WERI-Rb-1 (cell line): Measurements from ENCODE around the gene ADGRG1.
"Not testable (repeated sequence)": the region's sequence is repeated elsewhere in the genome, so short reads cannot be mapped to it uniquely, and the experiment has no call there.

Source experiments
- DNase-seq: peaks from one replicate; pipeline ENCODE4 v3.0.0-alpha.2; 2020
- H3K27ac ChIP-seq: fragments of 250-450 bp; sonication (Bioruptor Pico); 2 replicates; pipeline ENCODE4 v1.5.1; 2020; ENCODE audit warnings: mild to moderate bottlenecking, moderate library complexity
- H3K27me3 ChIP-seq: fragments of 250-450 bp; sonication (Bioruptor Pico); 2 replicates; pipeline ENCODE4 v1.5.1; 2021; ENCODE audit warnings: mild to moderate bottlenecking, low read depth, moderate library complexity; ENCODE audit not compliant: insufficient read depth, severe bottlenecking
- H3K36me3 ChIP-seq: fragments of 250-450 bp; sonication (Bioruptor Pico); 2 replicates; pipeline ENCODE4 v1.5.1; 2020; ENCODE audit warnings: mild to moderate bottlenecking, moderate library complexity
- H3K4me3 ChIP-seq: 2 replicates; pipeline ENCODE4 v1.5.1; 2011; ENCODE audit warnings: low read depth, mild to moderate bottlenecking, control low read depth, low read length
- H3K9me3 ChIP-seq: fragments of 250-450 bp; sonication (Bioruptor Pico); 2 replicates; pipeline ENCODE4 v1.5.1; 2021; ENCODE audit warnings: mild to moderate bottlenecking, moderate library complexity; ENCODE audit not compliant: severe bottlenecking
- TF ChIP-seq, protein P1 (sequence below): IDR thresholded peaks from 2 replicates; pipeline ENCODE4 v1.5.1; 2011; ENCODE audit warnings: low read depth, mild to moderate bottlenecking, control low read depth, inconsistent platforms, low read length

ADGRG1 gene

DNA sequence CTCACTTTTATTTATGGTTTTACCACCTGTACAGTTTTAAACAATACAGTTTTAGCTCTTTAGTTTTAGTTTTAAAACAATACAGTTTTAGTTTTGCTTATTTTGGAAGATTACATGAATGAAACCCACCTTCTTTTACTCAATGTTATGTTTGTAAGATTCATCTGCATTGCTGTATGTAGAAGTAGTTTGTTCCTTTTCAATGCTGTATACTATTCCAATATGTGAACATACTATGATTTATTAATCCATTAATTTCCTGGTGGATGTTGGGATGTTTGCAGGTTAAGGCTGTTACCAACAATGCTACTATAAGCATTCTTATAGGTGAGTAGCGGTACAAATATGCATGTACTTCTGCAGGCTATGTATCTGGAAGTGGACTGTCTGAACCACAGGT, 34.4 kb upstream of the ADGRG1 start:
- Histone ChIP-seq H3K27me3 (no peaks in the 10 kb centered on the region), H3K36me3 (no peaks in the 10 kb centered on the region), H3K4me3 (no peak overlapping the region), H3K9me3 (no peaks in the 10 kb centered on the region), H3K27ac (no peak overlapping the region)
- no peak for DNase-seq
- TF ChIP-seq, protein P1, sequence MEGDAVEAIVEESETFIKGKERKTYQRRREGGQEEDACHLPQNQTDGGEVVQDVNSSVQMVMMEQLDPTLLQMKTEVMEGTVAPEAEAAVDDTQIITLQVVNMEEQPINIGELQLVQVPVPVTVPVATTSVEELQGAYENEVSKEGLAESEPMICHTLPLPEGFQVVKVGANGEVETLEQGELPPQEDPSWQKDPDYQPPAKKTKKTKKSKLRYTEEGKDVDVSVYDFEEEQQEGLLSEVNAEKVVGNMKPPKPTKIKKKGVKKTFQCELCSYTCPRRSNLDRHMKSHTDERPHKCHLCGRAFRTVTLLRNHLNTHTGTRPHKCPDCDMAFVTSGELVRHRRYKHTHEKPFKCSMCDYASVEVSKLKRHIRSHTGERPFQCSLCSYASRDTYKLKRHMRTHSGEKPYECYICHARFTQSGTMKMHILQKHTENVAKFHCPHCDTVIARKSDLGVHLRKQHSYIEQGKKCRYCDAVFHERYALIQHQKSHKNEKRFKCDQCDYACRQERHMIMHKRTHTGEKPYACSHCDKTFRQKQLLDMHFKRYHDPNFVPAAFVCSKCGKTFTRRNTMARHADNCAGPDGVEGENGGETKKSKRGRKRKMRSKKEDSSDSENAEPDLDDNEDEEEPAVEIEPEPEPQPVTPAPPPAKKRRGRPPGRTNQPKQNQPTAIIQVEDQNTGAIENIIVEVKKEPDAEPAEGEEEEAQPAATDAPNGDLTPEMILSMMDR, result no peak

DNA sequence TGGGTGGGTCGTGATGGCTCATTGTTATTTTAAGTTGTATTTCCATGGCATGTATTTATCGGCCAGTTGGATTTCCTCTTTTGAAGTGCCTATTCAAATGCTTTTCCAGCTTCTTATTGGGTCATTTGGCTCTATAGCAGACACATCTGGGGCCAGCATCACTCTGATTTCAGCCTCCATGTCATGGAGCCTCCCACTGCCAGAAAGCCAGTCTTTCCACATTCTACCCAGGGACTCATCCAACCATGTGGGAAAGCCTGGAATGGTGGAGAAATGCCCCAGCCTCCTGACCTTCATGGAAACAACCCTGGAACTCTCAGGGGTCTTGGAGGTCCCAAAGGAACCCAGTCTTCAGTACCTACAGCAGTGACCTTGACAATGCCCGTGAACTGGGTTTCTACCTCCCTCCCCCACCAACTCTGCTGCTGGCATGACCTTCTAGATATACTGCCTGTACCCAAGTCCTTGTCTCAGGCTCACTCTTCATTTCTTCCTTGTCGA, 33.8 kb upstream of the ADGRG1 start:
- no peak overlapping the region for H3K4me3 ChIP-seq
- H3K9me3 ChIP-seq, result no peaks in the 10 kb centered on the region
- TF ChIP-seq, protein P1, result no peak
- no peaks in the 10 kb centered on the region for H3K36me3 ChIP-seq
- no peaks in the 10 kb centered on the region for H3K27me3 ChIP-seq
- H3K27ac ChIP-seq, result no peak overlapping the region
- DNase-seq, result no peak

DNA sequence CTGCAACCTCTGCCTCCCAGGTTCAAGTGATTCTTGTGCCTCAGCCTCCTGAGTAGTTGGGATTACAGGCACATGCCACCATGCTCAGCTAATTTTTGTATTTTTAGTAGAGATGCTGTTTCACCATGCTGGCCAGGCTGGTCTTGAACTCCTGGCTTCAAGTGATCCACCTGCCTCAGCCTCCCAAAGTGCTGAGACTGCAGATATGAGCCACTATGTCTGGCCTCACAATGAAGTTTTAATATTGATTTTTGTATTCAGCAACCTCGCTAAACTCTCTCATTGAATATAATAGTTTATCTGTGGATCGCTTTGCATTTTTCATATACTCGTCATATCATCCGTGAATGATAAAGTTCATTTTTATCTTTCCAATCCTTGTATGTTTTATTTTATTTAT, 32.2 kb upstream of the ADGRG1 start:
- H3K9me3 ChIP-seq, H3K36me3 ChIP-seq, H3K27me3 ChIP-seq, DNase-seq, H3K27ac ChIP-seq, H3K4me3 ChIP-seq: not testable (repeated sequence)

GRCh38 chr16:57598437-57598836, 30.0 kb upstream of the ADGRG1 start:
- DNase-seq, result no peak
- Histone ChIP-seq H3K4me3 (no peak overlapping the region), H3K27me3 (no peaks in the 10 kb centered on the region), H3K36me3 (no peaks in the 10 kb centered on the region), H3K9me3 (no peaks in the 10 kb centered on the region), H3K27ac (no peak overlapping the region)
- TF ChIP-seq, protein P1, result no peak

- no peaks in the 10 kb centered on the region for H3K36me3 ChIP-seq
- H3K27me3 ChIP-seq, result no peaks in the 10 kb centered on the region
- TF ChIP-seq, protein P1, result peak; percentile 99
- DNase-seq, result peak; percentile 76
- H3K9me3 ChIP-seq, result no peaks in the 10 kb centered on the region
- H3K4me3 ChIP-seq, result no peak overlapping the region
- no peak overlapping the region for H3K27ac ChIP-seq
Observed at GRCh38 chr16:57600048-57600835, 28.2 kb upstream of the ADGRG1 start.

- H3K27me3 ChIP-seq, result no peaks in the 10 kb centered on the region
- H3K9me3 ChIP-seq, result no peaks in the 10 kb centered on the region
- H3K27ac ChIP-seq, result no peak overlapping the region
- H3K36me3 ChIP-seq, result no peaks in the 10 kb centered on the region
- DNase-seq, result no peak
- TF ChIP-seq, protein P1, result no peak
- H3K4me3 ChIP-seq, result no peak overlapping the region
Observed at GRCh38 chr16:57600952-57601580, 27.4 kb upstream of the ADGRG1 start.
